Epithelial cell of proximal tubule (primary cell): ENCODE measurements around the gene ADAMTS12. TPM values are rescaled to one million over a fixed set of nuclear protein-coding genes. Genes with fewer than 3 reads are reported as not detected.

Experiments used
- DNase-seq: peaks from one replicate; pipeline ENCODE4 v3.0.0-alpha.2; 2011; ENCODE audit warnings: low read depth
- H3K4me3 ChIP-seq: 2 replicates; pipeline ENCODE4 v1.5.1; 2011; ENCODE audit warnings: low read depth, mild to moderate bottlenecking, low read length
- CTCF ChIP-seq: conservative IDR thresholded peaks from 2 replicates; pipeline ENCODE4 v1.5.1; 2012; ENCODE audit warnings: low read depth, mild to moderate bottlenecking, low read length
- total RNA-seq: library from RNA; depleted of rRNA; stranded (reverse); fragments of >200 nt; gene quantifications from 2 replicates; pipeline ENCODE4 v1.2.3, GENCODE V29; 2015

ADAMTS12 gene
- total RNA-seq, 1 donor from 2014 or later: 2.1 TPM

- H3K4me3 ChIP-seq: no peak overlapping the region
- TF ChIP-seq CTCF: no peak
- DNase-seq: peak; percentile 41
Measured at GRCh38 chr5:33701951-33702350, 189.8 kb downstream of the ADAMTS12 start.

DNA sequence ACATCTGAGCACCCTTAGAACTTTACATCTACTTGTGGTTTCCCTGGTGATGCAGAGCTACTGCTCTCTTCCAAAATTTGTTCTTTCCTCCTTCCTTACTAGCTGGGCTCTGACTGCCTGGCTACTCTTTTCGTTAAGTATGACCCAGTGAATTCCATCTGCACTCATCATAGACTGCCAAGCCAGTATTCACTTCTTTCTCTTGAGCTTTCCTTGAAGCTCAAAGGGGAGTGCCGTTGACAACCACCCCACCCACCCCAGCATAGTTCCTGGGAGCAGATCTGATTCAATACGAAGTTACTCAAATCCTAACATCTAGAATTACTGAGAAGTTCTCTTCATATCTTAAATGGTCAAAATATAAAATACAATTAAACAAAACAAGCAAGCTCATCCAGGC, 190.5 kb downstream of the ADAMTS12 start:
- no peak for DNase-seq
- H3K4me3 ChIP-seq: no peak overlapping the region
- no peak for TF ChIP-seq CTCF

- TF ChIP-seq CTCF: no peak
- no peak overlapping the region for H3K4me3 ChIP-seq
- no peak for DNase-seq
Measured at GRCh38 chr5:33696411-33696810, 195.4 kb downstream of the ADAMTS12 start.

DNA sequence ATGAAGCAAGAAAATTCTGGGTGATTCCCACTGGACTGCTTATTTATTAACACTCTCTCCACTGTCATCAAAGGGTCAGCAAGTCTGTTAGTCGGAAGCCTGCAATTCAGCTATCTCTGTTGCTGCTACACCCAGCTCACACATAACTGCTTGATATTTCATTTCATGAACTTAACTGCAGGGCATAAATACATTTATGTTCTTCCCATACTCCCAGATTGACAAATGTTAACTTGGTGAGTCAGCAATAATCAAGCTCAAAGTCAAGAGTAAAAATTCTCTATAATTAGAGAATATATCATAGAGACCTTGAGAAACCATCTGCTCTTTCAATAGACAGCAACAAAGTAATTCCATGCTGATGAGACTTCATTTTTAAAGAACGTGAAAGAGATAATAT, 198.8 kb downstream of the ADAMTS12 start:
- peak; percentile 20 for DNase-seq

GRCh38 chr5:33691856-33692255, 199.9 kb downstream of the ADAMTS12 start:
- no peak for DNase-seq
- TF ChIP-seq CTCF: no peak
- no peak overlapping the region for H3K4me3 ChIP-seq

More for the DNA sequence above, 198.8 kb downstream of the ADAMTS12 start:
- no peak for TF ChIP-seq CTCF
- H3K4me3 ChIP-seq: no peak overlapping the region

- TF ChIP-seq CTCF: no peak
- H3K4me3 ChIP-seq: no peak overlapping the region
- peak; percentile 71 for DNase-seq
Measured at GRCh38 chr5:33690374-33691135, 201.2 kb downstream of the ADAMTS12 start.

DNA sequence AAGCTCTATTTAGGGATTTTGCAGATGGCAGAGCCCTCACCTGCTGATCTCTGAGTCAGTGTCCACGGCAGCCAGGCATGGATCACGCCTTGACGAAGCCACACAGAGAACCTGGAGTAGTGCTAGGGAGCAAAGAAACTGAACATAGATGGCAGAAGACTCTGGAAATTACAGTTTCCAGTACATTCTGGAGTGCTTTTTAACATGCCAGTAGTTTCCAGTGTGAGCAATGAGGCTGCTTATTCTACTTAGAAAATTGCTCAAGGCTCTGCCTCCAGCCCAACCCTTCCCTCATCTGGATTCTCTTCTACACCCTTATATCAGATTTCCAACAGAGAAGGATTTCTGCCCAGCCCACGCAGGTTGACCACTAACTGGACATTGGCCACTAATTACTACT, 203.3 kb downstream of the ADAMTS12 start:
- H3K4me3 ChIP-seq: no peak overlapping the region
- no peak for TF ChIP-seq CTCF
- DNase-seq: no peak
